Endothelial cell (in vitro differentiated cells): Measurements from ENCODE around the gene DENND2A. TPM values are rescaled to one million over a fixed set of nuclear protein-coding genes. Genes with fewer than 3 reads are reported as not detected.

ENCODE experiments used
- DNase-seq: peaks from one replicate; pipeline ENCODE4 v3.0.0; 2021; ENCODE audit warnings: low spot score
- H3K27ac Mint-ChIP-seq: one replicate; pipeline ENCODE4 v1.8.0; 2021; ENCODE audit warnings: mixed read lengths, inconsistent platforms; ENCODE audit not compliant: unreplicated experiment
- H3K27me3 Mint-ChIP-seq: one replicate; pipeline ENCODE4 v1.8.0; 2021; ENCODE audit warnings: mild to moderate bottlenecking, moderate library complexity, mixed read lengths, inconsistent platforms; ENCODE audit not compliant: unreplicated experiment
- H3K36me3 Mint-ChIP-seq: one replicate; pipeline ENCODE4 v1.8.0; 2021; ENCODE audit warnings: mild to moderate bottlenecking, low read depth, mixed read lengths, inconsistent platforms; ENCODE audit not compliant: unreplicated experiment
- H3K4me1 Mint-ChIP-seq: one replicate; pipeline ENCODE4 v1.8.0; 2021; ENCODE audit warnings: mild to moderate bottlenecking, mixed read lengths, inconsistent platforms; ENCODE audit not compliant: unreplicated experiment
- H3K4me3 Mint-ChIP-seq: one replicate; pipeline ENCODE4 v1.8.0; 2021; ENCODE audit warnings: mild to moderate bottlenecking, mixed read lengths, inconsistent platforms; ENCODE audit not compliant: unreplicated experiment
- H3K9me3 Mint-ChIP-seq: one replicate; pipeline ENCODE4 v1.8.0; 2021; ENCODE audit warnings: mixed read lengths, inconsistent platforms; ENCODE audit not compliant: unreplicated experiment
- CTCF ChIP-seq: fragments of 200-600 bp; sonication (generic); IDR thresholded peaks from one replicate; pipeline ENCODE4 v1.5.0; 2021; ENCODE audit warnings: antibody characterized with exemption; ENCODE audit not compliant: unreplicated experiment
- total RNA-seq: library from RNA; stranded (reverse); fragmentation: NEBNext Ultra II Directional; extraction: Animal tissue kit (Norgen Biotek cat#: 25700); gene quantifications from one replicate; pipeline ENCODE4 v1.2.1, GENCODE V29; 2021; ENCODE audit not compliant: unreplicated experiment

Gene DENND2A
- total RNA-seq, 1 donor from 2014 or later = 41.0 TPM

GRCh38 chr7:140618306-140618705 lies 22.3 kb downstream of the DENND2A start:
- H3K4me3 Mint-ChIP-seq = no peak overlapping the region
- no peak for DNase-seq
- no peaks in the 10 kb centered on the region for H3K27me3 Mint-ChIP-seq
- no peaks in the 10 kb centered on the region for H3K9me3 Mint-ChIP-seq
- H3K27ac Mint-ChIP-seq = no peak overlapping the region
- H3K36me3 Mint-ChIP-seq = no peaks in the 10 kb centered on the region
- TF ChIP-seq CTCF = no peak
- H3K4me1 Mint-ChIP-seq = no peaks in the 10 kb centered on the region

GRCh38 chr7:140617081-140617480 lies 23.5 kb downstream of the DENND2A start:
- Mint-ChIP-seq H3K36me3 (no peaks in the 10 kb centered on the region), H3K9me3 (no peaks in the 10 kb centered on the region), H3K27me3 (no peaks in the 10 kb centered on the region), H3K4me1 (no peaks in the 10 kb centered on the region), H3K27ac (no peak overlapping the region), H3K4me3 (no peak overlapping the region)
- no peak for TF ChIP-seq CTCF
- no peak for DNase-seq

- no peaks in the 10 kb centered on the region for H3K4me1 Mint-ChIP-seq
- no peak overlapping the region for H3K4me3 Mint-ChIP-seq
- no peaks in the 10 kb centered on the region for H3K27me3 Mint-ChIP-seq
- no peaks in the 10 kb centered on the region for H3K36me3 Mint-ChIP-seq
- H3K27ac Mint-ChIP-seq = no peak overlapping the region
- no peak for DNase-seq
- TF ChIP-seq CTCF = no peak
- no peaks in the 10 kb centered on the region for H3K9me3 Mint-ChIP-seq
These were observed 24.3 kb downstream of the DENND2A start for GRCh38 chr7:140616328-140616727.

- Mint-ChIP-seq H3K4me3 (no peak overlapping the region), H3K9me3 (no peaks in the 10 kb centered on the region), H3K27me3 (no peaks in the 10 kb centered on the region), H3K27ac (no peak overlapping the region), H3K36me3 (peaks cover 3% of the 10 kb centered on the region), H3K4me1 (peaks cover 5% of the 10 kb centered on the region)
- DNase-seq = no peak
- no peak for TF ChIP-seq CTCF
These were observed 29.0 kb downstream of the DENND2A start for GRCh38 chr7:140611641-140612040.

GRCh38 chr7:140610204-140611165 lies 30.1 kb downstream of the DENND2A start:
- Mint-ChIP-seq H3K36me3 (peaks cover 3% of the 10 kb centered on the region), H3K4me1 (peaks cover 5% of the 10 kb centered on the region), H3K27me3 (no peaks in the 10 kb centered on the region), H3K27ac (no peak overlapping the region), H3K9me3 (no peaks in the 10 kb centered on the region), H3K4me3 (no peak overlapping the region)
- DNase-seq = no peak
- TF ChIP-seq CTCF = no peak
